DMS79 treated with DMSO at 0.1 percent for 48 hours (cell line): ENCODE measurements around the gene NACC1.

Source experiments
- DNase-seq: peaks from one replicate; lab custom pipeline; 2025; lab: John Stamatoyannopoulos, UW

NACC1 gene

GRCh38 chr19:13087795-13088537 is 30.1 kb upstream of the NACC1 start:
- DNase-seq: no peak

GRCh38 chr19:13089139-13089856 is 28.8 kb upstream of the NACC1 start:
- no peak for DNase-seq

- DNase-seq: no peak
These were observed 28.1 kb upstream of the NACC1 start for GRCh38 chr19:13089857-13090507.

DNA sequence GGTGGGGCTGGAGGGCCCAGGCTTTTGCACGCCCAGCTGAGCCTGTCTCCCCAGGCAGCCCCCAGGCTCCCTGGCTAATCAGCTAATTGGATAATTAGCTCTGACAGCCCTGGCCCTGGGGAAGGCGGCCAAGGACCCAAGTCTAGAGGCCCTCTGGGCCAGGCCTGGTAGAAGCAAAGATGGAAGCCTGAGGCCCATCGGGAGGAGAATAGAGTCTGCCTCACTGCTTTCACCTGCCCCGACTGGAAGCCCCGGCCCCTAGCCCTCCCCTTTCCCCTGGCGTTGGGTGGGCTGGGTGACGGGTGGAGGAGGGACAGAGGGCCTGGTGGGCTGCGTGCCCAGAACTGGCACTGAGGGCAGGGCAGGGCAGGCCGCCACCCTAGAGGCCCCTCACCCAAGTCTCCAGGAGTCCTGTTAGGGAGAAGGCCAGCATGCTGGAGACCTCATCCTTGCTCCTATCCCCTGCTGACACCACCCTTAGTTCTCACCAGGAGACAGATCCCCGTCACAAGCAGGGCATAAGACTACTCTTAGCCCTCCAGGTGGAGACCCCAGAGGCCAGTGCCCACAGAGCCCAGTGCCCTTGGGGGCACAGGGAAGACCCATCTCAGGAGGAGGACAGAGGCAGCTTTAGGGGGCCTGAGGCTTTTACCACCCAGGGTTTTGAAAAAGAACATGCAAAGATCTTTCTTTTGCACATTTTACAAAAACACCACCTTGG is 27.4 kb upstream of the NACC1 start:
- DNase-seq: no peak

DNA sequence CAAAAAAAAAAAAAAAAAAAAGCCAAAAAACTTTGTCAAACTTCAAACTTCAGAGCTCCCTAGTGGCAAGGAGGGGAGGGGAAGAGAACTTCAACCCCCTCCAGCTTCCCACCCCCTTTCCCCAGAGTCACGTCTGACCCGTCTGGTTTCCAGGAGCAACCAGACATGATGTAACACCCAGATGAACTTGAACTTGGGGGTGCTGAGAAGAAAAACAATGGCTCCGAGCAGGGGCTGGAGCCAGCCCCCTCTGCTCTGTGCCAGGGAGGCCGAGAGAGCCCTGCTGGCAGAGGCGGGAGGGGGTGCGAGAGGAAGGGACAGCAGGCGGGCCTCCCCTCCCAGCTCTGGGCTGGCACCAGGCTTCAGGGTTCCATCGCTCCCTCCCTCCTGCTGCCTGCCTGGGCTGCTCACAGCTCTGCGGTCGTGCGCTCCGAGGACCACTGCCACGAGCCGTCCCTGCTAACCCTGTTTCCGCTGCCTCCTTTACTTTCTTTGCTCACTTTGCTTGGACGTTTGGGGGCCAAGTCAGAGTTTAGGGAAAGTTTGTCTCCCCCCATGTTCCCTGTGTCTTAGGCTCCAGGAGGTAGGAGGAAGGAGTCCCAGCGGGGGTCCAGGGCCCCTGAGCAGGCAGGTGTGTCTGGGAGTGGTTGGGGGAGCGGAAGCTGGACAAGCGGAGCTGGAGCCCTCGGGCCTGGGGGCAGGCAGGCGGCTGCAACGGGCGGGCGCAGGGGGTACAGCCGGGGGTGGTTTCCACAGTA is 26.5 kb upstream of the NACC1 start:
- no peak for DNase-seq

DNA sequence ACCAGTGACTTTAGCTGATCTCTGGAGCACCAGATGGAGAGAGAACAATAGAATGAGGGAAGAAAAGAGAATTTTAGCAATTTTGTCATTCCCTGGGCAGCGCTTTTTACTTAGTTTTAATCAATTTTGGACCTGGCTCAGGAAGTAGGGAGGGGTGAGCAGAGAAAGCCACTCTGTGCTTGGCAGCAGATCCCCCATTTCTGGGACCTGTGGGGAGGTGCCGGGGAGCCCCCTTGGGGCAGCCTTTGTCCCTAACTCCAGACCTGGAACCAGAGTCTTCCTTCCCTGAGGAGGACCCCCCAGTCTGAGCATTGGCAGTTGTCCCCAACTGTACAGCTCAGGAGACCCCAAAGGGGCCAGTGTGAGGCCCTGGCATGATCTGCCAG is 25.9 kb upstream of the NACC1 start:
- DNase-seq: no peak

GRCh38 chr19:13092606-13093235 is 25.3 kb upstream of the NACC1 start:
- DNase-seq: no peak

- peak; percentile 68 for DNase-seq
These were observed 24.5 kb upstream of the NACC1 start for GRCh38 chr19:13093407-13094105.

DNA sequence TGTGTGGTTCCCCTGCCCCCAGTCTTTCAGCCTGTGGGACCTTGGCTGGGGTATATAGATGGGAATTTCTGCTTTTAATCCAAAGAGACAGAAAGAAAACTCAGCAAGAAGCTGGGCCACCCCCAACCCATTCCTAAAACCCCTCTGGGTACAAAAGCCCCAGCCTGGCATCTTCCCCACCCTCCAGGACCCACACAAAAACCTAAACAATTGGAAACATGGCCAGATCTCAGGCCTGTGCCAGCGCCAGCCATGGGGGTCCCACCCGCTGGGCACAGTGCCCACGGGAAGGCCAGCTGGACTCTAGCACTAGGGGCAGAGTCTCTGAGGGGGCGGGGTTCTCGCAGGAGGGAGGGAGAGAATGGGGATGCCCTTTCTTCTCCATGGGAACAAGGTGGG is 24.0 kb upstream of the NACC1 start:
- no peak for DNase-seq

GRCh38 chr19:13094771-13095392 is 23.2 kb upstream of the NACC1 start:
- DNase-seq: no peak

DNA sequence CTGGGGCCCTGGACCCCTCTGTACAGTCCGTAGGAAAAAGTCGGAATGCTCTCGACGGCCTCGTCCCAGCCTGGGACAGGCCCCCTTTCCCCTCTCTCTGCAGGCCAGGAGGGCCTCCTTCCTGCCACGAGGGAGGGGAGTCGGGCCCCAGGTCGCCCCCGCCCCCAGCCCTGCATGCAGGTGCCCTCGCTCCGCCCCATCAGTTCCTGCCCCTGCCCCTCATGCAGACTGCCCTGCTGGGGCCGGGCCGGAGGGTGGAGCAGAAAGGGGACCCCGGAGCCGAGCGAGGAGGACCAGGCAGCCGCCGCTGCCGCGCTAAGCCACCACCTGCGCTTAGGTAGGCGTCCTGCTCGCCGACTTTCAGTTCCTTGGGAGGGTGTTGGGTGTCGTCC is 22.7 kb upstream of the NACC1 start:
- DNase-seq: no peak

- no peak for DNase-seq
These were observed 21.8 kb upstream of the NACC1 start for GRCh38 chr19:13095934-13096927.

DNA sequence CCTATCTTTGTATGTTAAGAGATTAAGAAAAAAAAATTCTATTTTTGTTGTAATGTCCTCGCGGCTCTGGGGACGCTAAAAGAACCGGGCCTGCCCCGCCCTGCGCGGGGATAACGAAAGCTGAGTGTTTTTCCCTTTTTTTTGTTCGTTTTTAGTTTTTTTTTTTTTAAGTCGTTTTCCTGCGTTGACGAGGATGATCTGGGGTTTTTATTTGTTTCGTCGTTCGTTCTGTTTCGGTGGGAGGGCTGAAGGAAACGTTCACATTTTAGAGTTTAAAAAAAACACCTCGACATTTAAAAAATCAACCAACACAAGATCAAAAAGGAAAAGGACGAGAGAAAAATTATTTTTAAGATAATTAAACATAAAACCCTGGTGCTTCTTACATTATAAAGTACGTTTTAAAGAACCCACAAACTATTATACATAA is 21.0 kb upstream of the NACC1 start:
- no peak for DNase-seq

GRCh38 chr19:13097463-13098258 is 20.4 kb upstream of the NACC1 start:
- no peak for DNase-seq

DNA sequence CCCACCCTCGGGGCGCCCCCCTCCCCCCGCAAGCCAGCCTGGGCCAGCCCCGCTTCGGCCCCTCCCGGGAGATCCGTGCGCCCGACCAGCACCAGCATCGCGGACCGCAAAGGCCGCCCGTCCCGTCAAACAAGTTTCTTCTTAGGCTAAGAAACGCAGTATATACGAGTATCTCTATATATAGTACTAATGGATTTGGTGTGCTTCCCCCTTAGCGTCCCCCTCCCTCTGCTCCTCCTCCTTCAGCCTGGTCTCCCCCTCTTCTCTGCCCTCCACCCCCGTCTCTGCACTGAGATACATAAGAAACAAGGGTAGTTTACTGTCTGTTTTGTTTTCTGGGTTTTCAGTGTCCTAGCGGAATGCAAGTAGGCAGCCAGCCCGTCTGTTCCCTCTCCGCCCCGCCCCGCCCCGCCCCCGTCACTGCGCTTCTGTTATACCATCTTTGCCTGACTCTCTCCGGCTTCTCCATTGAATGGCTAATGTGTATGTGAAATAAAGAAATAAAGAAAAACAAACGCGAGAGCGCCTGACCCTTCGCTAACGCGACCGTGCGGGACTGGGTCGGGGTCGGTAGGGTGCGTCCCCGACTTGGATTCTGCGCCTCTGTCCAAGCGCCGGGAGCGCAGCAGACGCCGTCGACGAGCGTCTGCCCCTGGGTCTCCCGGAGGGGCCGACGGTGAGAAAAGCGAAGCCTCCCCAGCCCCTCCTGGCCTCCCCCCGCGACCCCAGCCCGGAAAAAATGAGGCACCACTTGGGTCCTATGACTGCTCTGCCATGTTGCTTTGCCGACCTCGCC is 19.6 kb upstream of the NACC1 start:
- DNase-seq: no peak

GRCh38 chr19:13099073-13099999 is 18.7 kb upstream of the NACC1 start:
- no peak for DNase-seq
